H1 (cell line): Measurements from ENCODE around the gene KCND3. TPM values are rescaled to one million over a fixed set of nuclear protein-coding genes. Genes with fewer than 3 reads are reported as not detected.

Source experiments
- CHD2 ChIP-seq: IDR thresholded peaks from 2 replicates; pipeline ENCODE4 v1.6.1; 2012; ENCODE audit warnings: low read length, improper control_type of control experiment
- HDAC2 ChIP-seq, 2 experiments: fragments of 300-600 bp in 1 of 2; sonication (generic) in 1 of 2; IDR thresholded peaks; 2 replicates each; pipeline ENCODE4 v1.6.1; 2011 to 2012; ENCODE audit warnings: low read depth in 2 of 2, low read length in 2 of 2, mild to moderate bottlenecking in 2 of 2, moderate library complexity in 2 of 2, borderline replicate concordance in 1 of 2, inconsistent platforms in 1 of 2
- NANOG ChIP-seq: IDR thresholded peaks from 2 replicates; pipeline ENCODE4 v1.6.1; 2011; ENCODE audit warnings: low read length, low read depth, mild to moderate bottlenecking, inconsistent platforms; ENCODE audit not compliant: insufficient read depth, poor library complexity, severe bottlenecking
- POLR2A ChIP-seq, 2 experiments: IDR thresholded peaks; 1 replicate in 1 of 2; 2 replicates in 1 of 2; pipeline ENCODE4 v1.6.1; 2011; ENCODE audit warnings: low read depth in 2 of 2, low read length in 2 of 2, mild to moderate bottlenecking in 2 of 2; ENCODE audit errors: control extremely low read depth in 1 of 2
- SAP30 ChIP-seq: fragments of 300-600 bp; sonication (generic); IDR thresholded peaks from 2 replicates; pipeline ENCODE4 v1.7.1; 2012; ENCODE audit warnings: low read length, moderate library complexity, mild to moderate bottlenecking, inconsistent platforms; ENCODE audit not compliant: insufficient read depth, insufficient replicate concordance
- YY1 ChIP-seq: IDR thresholded peaks from 2 replicates; pipeline ENCODE4 v1.6.1; 2011; ENCODE audit warnings: low read depth, mild to moderate bottlenecking, low read length
- polyA plus RNA-seq, 7 experiments: library from polyadenylated mRNA; depleted of rRNA in 3 of 7; stranded (reverse) in 5 of 7; unstranded in 2 of 7; fragments of >200 nt in 5 of 7; fragments of 200-250 nt in 2 of 7; gene quantifications; 1 replicate in 5 of 7; 2 replicates in 1 of 7; 4 replicates in 1 of 7; pipeline versions ENCODE4 v1.2.1 to v1.2.3, GENCODE V29; 2011 to 2013; ENCODE audit warnings: missing spikeins in 2 of 7, mixed read lengths in 2 of 7
- total RNA-seq: library from RNA; stranded (reverse); fragmentation: NEBNext Ultra II Directional; extraction: Animal tissue kit (Norgen Biotek cat#: 25700); gene quantifications from 2 replicates; pipeline ENCODE4 v1.2.1, GENCODE V29; 2021

KCND3 gene
- total and polyA plus RNA-seq, 2 of the 8 experiments (the other 6 are each of a cell fraction or from before 2014, with no cell fraction given), result 0.14 to 0.48 TPM

GRCh38 chr1:111756124-111756513 lies 233.3 kb downstream of the KCND3 start (continued):
- TF ChIP-seq NANOG, result no peak
- TF ChIP-seq HDAC2 (IDR thresholded peaks at IDR 0.05; ENCODE audit: borderline replicate concordance in 1 of 2, low read depth in 2 of 2, low read length in 2 of 2), result no peak
- TF ChIP-seq POLR2A (IDR thresholded peaks at IDR 0.05; ENCODE audit: control extremely low read depth in 1 of 2, low read depth in 2 of 2, low read length in 2 of 2), result no peak
- TF ChIP-seq CHD2, result no peak
- no peak for TF ChIP-seq SAP30
- TF ChIP-seq YY1, result no peak
